HepG2 (cell line): ENCODE data around the gene PPIG. TPM values are rescaled to one million over a fixed set of nuclear protein-coding genes. Genes with fewer than 3 reads are reported as not detected.

ENCODE experiments used
- ATAC-seq: fragments of 200-7000 bp; cut with Tn5 transposase; 3 replicates; pipeline ENCODE4 v1.9.1; 2020; ENCODE audit warnings: mild to moderate bottlenecking, moderate library complexity
- BruUV-seq: library from RNA; stranded (reverse); fragments of 400-500 nt; replicated peaks from 2 replicates; lab custom pipeline; 2021; lab: Mats Ljungman, UMichigan
- CTCF ChIA-PET: fragments of 300-600 bp; formaldehyde crosslinking; extraction: SDS; loops from one replicate; lab custom pipeline; 2021; ENCODE audit warnings: low total read pairs, inconsistent platforms, low intra/inter-chr PET ratio; lab: Yijun Ruan, JAX
- POLR2A ChIA-PET: fragments of 350-600 bp; sonication (Branson Sonifier 250); formaldehyde crosslinking; loops from one replicate; lab custom pipeline; 2020; ENCODE audit warnings: antibody characterized with exemption, inconsistent platforms; lab: Yijun Ruan, JAX
- DNase-seq: peaks from one replicate; pipeline ENCODE4 v3.0.0-alpha.2; 2015; ENCODE audit warnings: low spot score
- FAIRE-seq: peaks from 3 replicates; lab custom pipeline; 2011; peaks lifted over from hg19 to GRCh38; lab: Jason Lieb, UNC
- H2AFZ ChIP-seq: one replicate; pipeline ENCODE4 v1.6.1; 2011; ENCODE audit warnings: low read length, inconsistent platforms
- H3K27ac ChIP-seq: fragments of 300-600 bp; 3 replicates; pipeline ENCODE4 v1.8.0; 2011; ENCODE audit warnings: mixed run types, mild to moderate bottlenecking, mixed read lengths, low read length, inconsistent platforms; ENCODE audit not compliant: insufficient read depth; ENCODE audit errors: extremely low read length
- H3K27me3 ChIP-seq, 2 experiments: fragments of 200-600 bp in 1 of 2; 2 replicates in 1 of 2; 3 replicates in 1 of 2; pipeline versions ENCODE4 v1.6.0 to v1.8.0; 2011; ENCODE audit warnings: low read length in 2 of 2, mild to moderate bottlenecking in 2 of 2, moderate library complexity in 2 of 2, inconsistent platforms in 1 of 2; ENCODE audit not compliant: insufficient read depth in 2 of 2, control insufficient read depth in 1 of 2
- H3K36me3 ChIP-seq, 2 experiments: fragments of 200-600 bp in 1 of 2; replicated peaks in 1 of 2; 2 replicates in 1 of 2; 3 replicates in 1 of 2; pipeline versions ENCODE4 v1.5.1 to v1.8.0; 2011; ENCODE audit warnings: low read length in 2 of 2, inconsistent platforms in 1 of 2; ENCODE audit not compliant: insufficient read depth in 2 of 2, control insufficient read depth in 1 of 2
- H3K4me1 ChIP-seq: 2 replicates; pipeline ENCODE4 v1.5.1; 2012; ENCODE audit warnings: low read length, inconsistent platforms; ENCODE audit not compliant: insufficient read depth
- H3K4me2 ChIP-seq: 2 replicates; pipeline ENCODE4 v1.6.0; 2011; ENCODE audit warnings: low read depth, low read length, inconsistent platforms
- H3K4me3 ChIP-seq, 3 experiments: fragments of 200-600 bp in 1 of 3; sonication (generic), shearing (Covaris generic) in 1 of 3; replicated peaks in 1 of 3; 2 replicates each; pipeline ENCODE4 v1.5.1; 2011 to 2016; ENCODE audit warnings: low read length in 3 of 3, inconsistent platforms in 2 of 3, low read depth in 2 of 3, mild to moderate bottlenecking in 2 of 3, control low read depth in 1 of 3, mixed read lengths in 1 of 3; ENCODE audit not compliant: insufficient read depth in 1 of 3
- H3K79me2 ChIP-seq: one replicate; pipeline ENCODE4 v1.6.1; 2011; ENCODE audit warnings: low read length, inconsistent platforms; ENCODE audit not compliant: insufficient read depth
- H3K9ac ChIP-seq: 2 replicates; pipeline ENCODE4 v1.6.0; 2011; ENCODE audit warnings: mild to moderate bottlenecking, low read depth, low read length, inconsistent platforms; ENCODE audit not compliant: insufficient read depth
- H3K9me3 ChIP-seq: 2 replicates; pipeline ENCODE4 v1.5.1; 2012; ENCODE audit warnings: mild to moderate bottlenecking, low read length
- H4K20me1 ChIP-seq: 2 replicates; pipeline ENCODE4 v1.6.0; 2011; ENCODE audit warnings: inconsistent platforms, mild to moderate bottlenecking, low read length, moderate library complexity; ENCODE audit not compliant: insufficient read depth
- HNF4A ChIP-seq: sonication (generic); formaldehyde crosslinking; IDR thresholded peaks from 2 replicates; pipeline ENCODE4 v1.4.0; 2020; ENCODE audit warnings: missing genetic modification reagents
- MAFK ChIP-seq, 2 experiments: IDR thresholded peaks in 1 of 2; conservative IDR thresholded peaks in 1 of 2; 2 replicates each; pipeline ENCODE4 v1.6.1; 2011; ENCODE audit warnings: improper control_type of control experiment in 2 of 2, low read length in 2 of 2
- SMARCE1 ChIP-seq: fragments of 450-650 bp; IDR thresholded peaks from 2 replicates; pipeline ENCODE4 v1.6.1; 2017; ENCODE audit warnings: borderline replicate concordance
- ZHX1 ChIP-seq: sonication (generic); formaldehyde crosslinking; IDR thresholded peaks from 2 replicates; pipeline ENCODE4 v1.8.1; 2022; ENCODE audit warnings: low read depth, mild to moderate bottlenecking, missing genetic modification reagents
- ZNF746 ChIP-seq: sonication (generic); formaldehyde crosslinking; IDR thresholded peaks from 2 replicates; pipeline ENCODE4 v1.8.0; 2022; ENCODE audit warnings: mild to moderate bottlenecking, missing genetic modification reagents
- ZNF792 ChIP-seq: IDR thresholded peaks from 2 replicates; pipeline ENCODE4 v1.6.1; 2016
- ZNF800 ChIP-seq: sonication (generic); formaldehyde crosslinking; IDR thresholded peaks from 2 replicates; pipeline ENCODE4 v1.4.0; 2020; ENCODE audit warnings: missing genetic modification reagents
- WGBS: methylation state at CpG from one replicate; pipeline ENCODE4 v1.1.6; 2017; ENCODE audit warnings: low lambda C conversion rate; 5-methylcytosine and 5-hydroxymethylcytosine counted together
- in situ Hi-C: cut with HindIII; loops from 2 replicates; pipeline ENCODE4 v1.10.0; 2017; ENCODE audit warnings: low pct_unique_long_range_greater_than_20kb; ENCODE audit not compliant: extremely low pct_ligation_motif_present
- intact Hi-C: fragments of 100-400 bp; cut with micrococcal nuclease; formaldehyde crosslinking; loops from one replicate; pipeline ENCODE4 v1.10.0; 2022; ENCODE audit not compliant: unreplicated experiment
- polyA plus RNA-seq, 8 experiments: library from polyadenylated mRNA; depleted of rRNA in 3 of 8; stranded (reverse) in 7 of 8; unstranded in 1 of 8; fragments of >200 nt; fragmentation: Illumina TruSeq in 4 of 8; extraction: Trizol in 4 of 8; gene quantifications; 2 replicates each; pipeline versions ENCODE4 v1.2.1 to v1.2.3, GENCODE V29; 2011 to 2016; ENCODE audit warnings: low read depth in 4 of 8, missing spikeins in 1 of 8, mixed read lengths in 1 of 8; ENCODE audit not compliant: insufficient read depth in 1 of 8
- total RNA-seq, 5 experiments: library from RNA; depleted of rRNA; stranded (reverse); fragments of >200 nt; fragmentation: Illumina TruSeq; extraction: Trizol; gene quantifications; 2 replicates each; pipeline ENCODE4 v1.2.3, GENCODE V29; 2016; ENCODE audit warnings: low read depth in 1 of 5

PPIG gene
- total and polyA plus RNA-seq, 2 of the 13 experiments (the other 11 are each of a cell fraction or from before 2014, with no cell fraction given) = 31.3 to 81.0 TPM

DNA sequence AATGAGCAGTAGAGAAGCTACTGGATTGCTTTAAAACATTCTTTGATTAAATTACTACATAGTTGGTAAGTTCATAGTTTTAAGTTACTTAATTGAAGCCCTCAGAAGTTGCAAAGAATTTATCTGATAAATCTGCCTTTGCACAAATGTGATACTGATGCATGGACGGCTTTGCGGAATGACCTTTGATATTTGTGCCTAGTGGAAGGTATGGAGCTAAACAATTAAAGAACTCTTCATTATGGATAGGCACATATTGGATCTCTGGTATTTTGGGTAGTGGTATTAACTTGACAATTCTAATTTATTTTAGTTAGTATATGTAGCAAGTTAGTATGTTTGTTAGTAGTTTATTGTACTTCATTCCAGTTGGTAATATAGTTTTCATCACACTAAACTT is 56.0 kb downstream of the PPIG start (continued):
- TF ChIP-seq ZNF800 = no peak; the same call in 1 of the 2 replicates
- TF ChIP-seq HNF4A (CRISPR knock-in tag) = peak; percentile 74
- TF ChIP-seq ZNF792 (CRISPR knock-in tag) = no peak
- TF ChIP-seq SMARCE1 = peak; percentile 46; the same call in 1 of the 2 replicates

DNA sequence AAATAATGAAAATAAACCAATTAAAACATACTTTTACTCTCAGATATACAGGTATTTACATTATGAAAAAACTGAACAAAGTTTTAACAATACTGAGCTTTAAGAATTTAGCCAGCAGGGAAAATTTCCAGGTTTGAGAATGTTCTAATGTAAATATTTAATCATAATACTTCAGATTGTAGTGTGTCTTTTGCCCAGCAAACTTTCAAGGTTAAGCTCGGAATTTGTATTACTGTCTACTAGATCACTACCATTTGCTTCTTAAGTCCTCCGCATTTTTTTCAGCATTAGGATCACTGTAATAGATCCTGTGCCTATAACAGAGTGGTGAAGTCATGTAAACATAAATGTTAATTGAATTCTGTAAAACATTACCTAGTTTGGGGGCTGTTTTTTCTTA is 57.3 kb downstream of the PPIG start:
- Histone ChIP-seq H3K36me3 (peaks cover 4 to 13% of the 10 kb centered on the region in 2 experiments; a peak in 4 of 5 replicates), H3K27ac (no peak overlapping the region), H3K4me3 (no peak overlapping the region), H4K20me1 (no peaks in the 10 kb centered on the region), H3K79me2 (no peaks in the 10 kb centered on the region), H2AFZ (no peak overlapping the region), H3K9me3 (no peaks in the 10 kb centered on the region), H3K9ac (no peak overlapping the region), H3K4me2 (no peak overlapping the region), H3K27me3 (no peaks in the 10 kb centered on the region), H3K4me1 (peaks cover 35% of the 10 kb centered on the region)
- CTCF ChIA-PET = no interaction called here
- DNase-seq (no peak), ATAC-seq (no peak), FAIRE-seq (no peak)
- no TSS peak for BruUV-seq
- in situ Hi-C loops (no loop called here), intact Hi-C loops (no loop called here)
- WGBS = 90% methylated on average over 2 of the region's 2 CpGs
- POLR2A ChIA-PET = no interaction called here
- no peak for TF ChIP-seq ZNF746 (CRISPR knock-in tag)

DNA sequence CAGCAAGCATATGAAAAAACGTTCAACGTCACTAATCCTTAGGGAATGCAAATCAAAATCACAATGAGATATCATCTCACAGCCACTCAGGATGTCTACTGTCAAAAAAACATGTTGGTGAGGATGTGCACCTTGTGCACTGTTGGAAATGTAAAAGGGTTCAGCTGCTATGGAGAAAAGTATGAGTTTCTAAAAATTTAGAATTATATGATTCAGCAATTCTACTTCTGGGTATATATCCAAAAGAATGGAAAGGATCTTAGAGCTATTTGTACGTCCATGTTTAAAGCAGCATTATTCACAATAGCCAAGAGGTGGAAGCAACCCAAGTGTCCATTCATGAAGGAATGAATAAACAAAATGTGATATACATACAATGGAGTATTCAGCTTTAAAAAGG is 60.0 kb downstream of the PPIG start:
- WGBS = 81% methylated on average over 3 of the region's 3 CpGs
- intact Hi-C loops = no loop called here

More for the DNA sequence above, 60.0 kb downstream of the PPIG start:
- POLR2A ChIA-PET = no interaction called here
- no TSS peak for BruUV-seq
- no peak for FAIRE-seq
- no peaks in the 10 kb centered on the region for H3K27me3 ChIP-seq
- no peak for ATAC-seq
- CTCF ChIA-PET = no interaction called here
- in situ Hi-C loops = no loop called here
- no peaks in the 10 kb centered on the region; a peak in 1 of 5 replicates for H3K36me3 ChIP-seq
- H3K4me2 ChIP-seq = no peak overlapping the region
- H4K20me1 ChIP-seq = no peaks in the 10 kb centered on the region
- DNase-seq = no peak
- no peak overlapping the region for H3K9ac ChIP-seq
- TF ChIP-seq MAFK (conservative IDR thresholded peaks at IDR 0.05 in 1 of 2, IDR thresholded peaks at IDR 0.05 in 1 of 2; ENCODE audit: low read length in 2 of 2) (peak in 1 of 2 experiments; percentile 39; a peak in 2 of 4 replicates), ZHX1 (CRISPR knock-in tag) (no peak)
- no peaks in the 10 kb centered on the region for H3K9me3 ChIP-seq
- H3K4me3 ChIP-seq = no peak overlapping the region
- no peak overlapping the region for H2AFZ ChIP-seq
- H3K27ac ChIP-seq = no peak overlapping the region
- H3K79me2 ChIP-seq = no peaks in the 10 kb centered on the region
- peaks cover 25% of the 10 kb centered on the region for H3K4me1 ChIP-seq
